Stimulated activated CD4-positive, alpha-beta T cell treated with anti-CD3 and anti-CD28 coated beads, Interleukin-15, amount 100 ng/mL, for 48 hours (primary cell): Measurements from ENCODE around the gene SCN3A.

Experiments used
- DNase-seq, 2 donors: peaks; one replicate each; pipeline ENCODE4 v3.0.0-alpha.2; 2020; ENCODE audit warnings: low read depth in 2 of 2

The SCN3A gene

DNA sequence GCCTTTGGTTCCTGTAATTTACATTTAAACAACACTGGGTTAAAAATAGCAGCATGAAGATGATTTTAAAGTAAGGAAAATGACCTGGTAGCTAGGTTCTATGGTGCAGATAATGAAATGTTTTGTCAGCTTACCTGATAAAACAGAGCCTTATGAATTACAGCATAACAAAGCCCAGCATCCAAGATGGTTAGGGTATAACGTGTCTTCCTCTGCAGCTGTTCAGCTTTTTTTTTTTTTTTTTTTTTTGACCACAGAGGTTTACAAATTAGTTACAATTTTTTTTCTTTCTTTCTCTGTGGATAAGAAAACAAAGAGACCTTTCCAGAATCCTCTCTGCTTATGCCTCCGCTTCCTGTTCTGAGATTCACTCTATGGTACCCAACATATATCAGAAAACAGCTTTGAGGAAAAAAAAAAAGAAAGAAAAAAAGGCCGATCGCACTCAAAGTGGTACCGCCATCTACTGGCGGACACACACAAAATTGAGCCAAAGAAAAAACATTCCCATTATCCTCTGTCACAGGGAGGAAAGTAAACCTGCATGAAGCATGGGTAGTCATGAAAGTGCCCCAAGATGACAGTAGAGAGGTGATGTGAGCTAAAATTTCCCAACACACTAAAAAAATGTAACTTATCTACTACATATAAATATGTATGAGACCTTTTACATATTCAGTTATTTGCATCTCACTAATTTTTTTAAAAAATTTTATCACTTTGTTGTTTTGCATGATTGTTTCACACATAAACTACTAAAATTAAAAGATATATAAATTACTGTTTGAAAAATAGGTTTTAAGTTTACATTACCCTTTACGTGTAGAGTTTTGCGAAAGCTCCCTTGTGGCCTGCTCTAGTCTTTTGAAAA is at the start of gene SCN3A:
Gene SCN3A (minus strand): TSS at position 362 of the 871 bp plus-strand sequence. CDS start 27,656 bp downstream, outside the sequence.
- DNase-seq, result no peak

DNA sequence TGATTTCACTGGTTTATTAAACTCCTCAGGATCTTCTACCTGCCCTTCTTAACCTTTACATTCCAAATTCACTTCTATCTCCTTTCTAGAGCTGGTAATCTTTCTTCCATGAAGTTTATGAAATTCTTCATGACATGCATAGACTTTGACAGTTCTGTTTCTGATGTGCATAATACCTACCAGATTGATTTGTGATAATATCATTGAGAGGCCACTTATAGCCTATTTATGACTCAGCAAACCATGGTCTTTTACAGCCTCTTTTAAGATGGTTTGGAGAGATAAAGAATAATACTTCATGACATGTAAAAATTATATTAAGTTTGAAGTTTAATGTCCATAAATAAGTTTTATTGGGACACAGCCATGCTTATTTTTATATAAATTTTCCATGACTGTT is 49.3 kb upstream of the SCN3A start:
- DNase-seq, result no peak

DNA sequence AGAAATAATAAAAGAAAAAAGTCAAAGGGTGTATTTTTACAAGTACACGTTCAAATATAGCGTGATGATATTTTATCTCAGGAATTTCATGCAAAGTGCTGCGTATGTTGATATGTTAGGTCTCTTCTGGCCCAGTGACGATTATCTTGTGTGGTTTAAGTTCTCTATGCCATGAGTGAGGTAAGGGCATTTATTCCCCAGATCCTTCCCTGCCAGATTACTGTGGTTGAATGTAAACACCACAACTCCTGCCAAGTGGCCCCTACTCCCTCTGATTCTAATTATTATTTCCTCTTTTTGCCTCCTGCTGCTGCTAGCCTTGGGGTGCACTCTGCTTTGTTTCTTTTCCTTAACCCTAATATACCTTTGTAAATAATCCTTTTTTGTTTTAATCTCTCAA is 47.5 kb upstream of the SCN3A start:
- no peak for DNase-seq

DNA sequence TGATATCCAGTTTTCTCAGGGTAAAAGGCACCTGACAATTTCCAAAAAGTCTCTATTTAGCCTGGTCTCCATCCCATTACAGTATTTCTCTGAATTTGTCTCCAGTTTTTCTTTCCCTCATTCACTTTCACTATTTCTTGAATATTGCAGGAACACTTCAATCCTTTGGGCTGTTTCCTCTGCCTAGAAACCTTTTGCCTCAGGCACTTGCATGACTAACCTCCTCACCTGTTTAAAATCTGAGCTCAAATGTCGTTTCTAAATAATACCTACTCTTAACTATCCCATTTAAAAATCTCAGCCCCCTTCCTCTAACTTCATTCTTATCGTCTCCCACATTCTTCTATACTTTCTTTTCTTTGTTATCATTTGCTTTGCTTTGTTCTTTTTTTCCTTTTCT is 44.4 kb upstream of the SCN3A start:
- DNase-seq, result no peak

DNA sequence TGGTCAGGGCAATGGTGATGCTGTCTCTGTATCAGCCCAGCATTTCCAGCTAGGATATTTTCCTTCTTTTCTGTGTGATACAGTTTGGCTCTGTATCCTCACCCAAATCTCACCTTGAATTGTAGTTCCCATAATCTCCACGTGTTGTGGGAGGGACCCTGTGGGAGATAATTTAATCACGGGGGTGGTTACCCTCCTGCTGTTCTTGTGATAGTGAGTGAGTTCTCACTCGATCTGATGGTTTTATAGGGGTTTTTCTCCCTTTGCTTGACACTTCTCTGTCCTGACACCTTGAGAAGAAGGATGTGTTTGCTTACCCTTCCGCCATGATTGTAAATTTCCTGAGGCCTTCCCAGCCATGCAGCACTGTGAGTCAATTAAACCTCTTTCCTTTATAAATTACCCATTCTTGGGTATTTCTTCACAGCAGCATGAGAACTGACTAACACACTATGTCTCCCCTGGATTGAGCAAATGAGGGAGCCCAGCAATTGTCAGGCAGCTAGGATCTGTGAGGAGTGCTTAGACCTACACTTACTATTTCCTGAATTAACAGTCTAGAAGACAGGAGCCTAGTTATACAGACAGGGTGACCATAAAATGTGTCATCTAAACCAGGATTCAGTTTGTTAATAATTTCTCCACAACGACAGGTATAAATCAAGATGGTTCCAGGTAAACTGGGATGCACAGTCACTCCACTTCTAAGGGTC is 41.4 kb upstream of the SCN3A start:
- no peak for DNase-seq

DNA sequence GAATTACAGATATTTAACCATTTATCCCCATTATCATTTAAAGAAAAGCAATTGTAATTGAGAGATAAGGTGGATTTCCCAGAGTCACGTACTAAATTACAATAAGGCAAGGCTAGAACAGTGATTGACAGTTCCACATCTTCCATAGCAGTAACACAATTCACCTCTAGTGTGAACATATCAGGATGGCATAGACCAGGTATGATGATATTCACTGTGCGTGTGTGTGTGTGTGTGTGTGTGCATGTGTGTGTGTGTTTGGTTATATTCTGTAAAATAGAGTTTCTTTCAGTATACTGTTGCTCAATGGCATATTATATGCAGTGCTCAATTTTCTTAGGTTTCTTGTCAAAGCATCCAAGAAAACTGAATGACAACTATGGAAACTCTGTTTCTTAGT is 37.1 kb upstream of the SCN3A start:
- DNase-seq, result no peak

DNA sequence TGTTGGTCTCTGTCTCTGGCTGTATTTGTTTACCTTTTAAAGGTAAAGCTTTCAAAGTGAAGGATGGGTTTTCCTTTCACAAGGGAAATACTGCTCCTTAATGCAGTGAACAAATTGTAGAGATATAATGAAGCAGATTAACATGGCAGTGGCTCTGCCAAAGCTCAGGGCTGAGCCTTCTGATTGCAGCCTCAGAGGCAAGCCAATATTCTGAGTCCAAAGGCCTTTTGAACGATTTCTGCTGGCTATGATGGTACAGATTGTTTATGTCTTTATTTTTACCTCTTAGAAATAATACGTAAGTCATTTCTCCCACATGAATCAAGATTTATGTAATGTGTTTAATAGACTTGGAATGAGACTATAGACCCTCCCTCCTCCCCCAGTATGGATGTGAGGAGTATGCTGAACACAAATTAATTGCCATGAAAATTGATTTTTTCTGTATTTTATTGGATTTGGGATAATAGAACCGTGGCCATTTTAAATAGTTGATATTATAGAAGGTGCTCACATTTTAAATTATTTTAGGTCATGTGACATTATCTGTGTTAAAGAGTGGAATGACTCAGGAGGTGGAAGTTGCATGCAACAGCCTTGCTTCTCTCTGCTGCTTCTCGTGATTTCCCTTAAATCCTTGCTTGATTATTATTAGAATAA is 36.1 kb upstream of the SCN3A start:
- no peak for DNase-seq

DNA sequence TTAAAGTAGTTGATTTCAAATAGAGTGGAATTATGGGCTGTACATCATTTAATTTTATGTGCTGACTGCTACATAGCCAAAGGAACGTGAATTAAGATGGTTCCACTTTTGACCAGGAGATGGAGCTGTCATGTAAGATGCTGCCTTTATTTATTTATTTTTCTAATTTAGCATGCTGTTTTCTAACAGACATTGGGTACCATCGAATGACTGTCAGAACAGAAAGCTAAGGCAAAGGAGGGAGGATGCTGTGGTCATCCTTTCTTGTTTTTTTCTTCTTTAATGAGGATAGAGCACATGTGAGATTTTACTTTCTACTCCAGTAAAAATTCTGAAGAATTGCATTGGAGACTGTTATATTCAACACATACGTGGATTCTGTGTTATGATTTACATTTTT is 35.4 kb upstream of the SCN3A start, which contains the start of gene SCN2A:
Gene SCN2A (plus strand): TSS at position 185 of the 400 bp plus-strand sequence. CDS start 56,410 bp downstream, outside the sequence.
- DNase-seq, result no peak

DNA sequence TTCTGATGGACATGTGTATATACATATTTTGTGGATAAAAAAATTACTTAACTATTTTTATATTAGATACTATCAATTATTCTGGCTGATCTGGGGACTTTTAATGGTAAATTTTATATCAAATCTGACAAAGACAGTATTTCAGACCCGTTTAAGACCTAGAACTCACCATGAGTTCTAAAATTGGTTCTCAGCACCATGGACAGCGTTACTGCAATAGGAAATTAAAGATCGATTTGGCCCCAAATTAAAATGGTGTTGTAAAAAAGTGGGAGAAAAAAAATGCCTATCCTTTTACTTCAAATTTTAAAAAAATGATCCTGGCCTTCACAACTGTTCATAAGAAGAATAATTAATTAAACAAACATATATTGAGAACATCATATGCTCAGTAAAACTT is 34.4 kb upstream of the SCN3A start:
- DNase-seq, result no peak

DNA sequence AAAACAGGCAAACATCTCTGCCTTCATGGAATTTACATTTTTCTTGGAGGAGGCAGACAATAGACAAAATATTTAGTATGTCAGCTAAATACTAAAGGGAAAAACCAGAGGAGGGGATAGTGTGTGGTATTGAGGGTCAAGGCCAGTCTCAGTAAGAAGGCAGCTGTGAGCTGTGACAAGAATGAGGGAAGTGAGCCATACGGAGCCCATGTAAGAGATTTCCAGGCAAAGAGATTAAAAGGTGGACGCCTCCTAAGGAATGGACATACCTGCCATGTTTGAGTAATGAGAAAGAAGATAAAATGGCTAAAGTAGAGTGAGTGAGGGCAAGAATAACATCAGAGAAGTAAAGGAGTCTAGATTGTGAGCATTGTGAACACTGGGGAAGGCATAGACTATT is 33.2 kb upstream of the SCN3A start:
- no peak for DNase-seq

DNA sequence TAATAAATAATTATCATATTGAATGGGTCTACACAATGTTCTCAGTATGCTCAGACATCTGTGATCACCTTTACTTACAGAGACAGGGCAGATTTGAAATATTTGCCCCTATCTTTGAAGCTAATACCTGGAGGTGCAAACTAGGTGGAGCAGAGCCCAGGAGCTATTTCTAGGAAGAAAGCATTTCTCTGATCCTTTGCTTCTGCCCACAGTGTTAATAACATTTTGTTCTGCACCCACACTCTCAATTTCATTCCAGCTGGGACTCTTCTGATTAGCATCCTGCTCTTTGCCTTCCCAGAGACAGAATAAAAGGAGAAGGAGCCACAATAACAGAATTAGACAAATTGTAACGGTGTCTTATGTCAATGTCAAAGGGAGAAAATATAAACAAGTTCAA is 23.7 kb upstream of the SCN3A start:
- no peak for DNase-seq

DNA sequence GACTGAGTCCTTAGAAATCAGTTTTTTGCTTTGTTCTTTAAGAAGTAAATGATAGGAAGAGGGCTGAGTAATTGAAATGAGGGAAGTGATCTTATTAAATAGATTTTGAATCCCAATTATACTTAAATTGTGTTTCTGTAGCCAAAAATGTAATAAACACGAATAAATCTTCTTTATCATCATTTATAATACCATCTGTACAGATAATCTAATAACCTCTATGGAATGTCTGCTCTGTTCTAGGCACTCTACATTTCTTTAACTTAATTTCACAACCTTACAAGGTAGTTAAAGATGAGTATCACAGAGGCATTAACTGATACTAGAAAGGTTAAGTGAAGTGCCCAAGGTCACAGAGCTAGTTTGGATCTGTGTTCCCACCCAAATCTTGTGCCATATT is 21.1 kb upstream of the SCN3A start:
- no peak for DNase-seq

DNA sequence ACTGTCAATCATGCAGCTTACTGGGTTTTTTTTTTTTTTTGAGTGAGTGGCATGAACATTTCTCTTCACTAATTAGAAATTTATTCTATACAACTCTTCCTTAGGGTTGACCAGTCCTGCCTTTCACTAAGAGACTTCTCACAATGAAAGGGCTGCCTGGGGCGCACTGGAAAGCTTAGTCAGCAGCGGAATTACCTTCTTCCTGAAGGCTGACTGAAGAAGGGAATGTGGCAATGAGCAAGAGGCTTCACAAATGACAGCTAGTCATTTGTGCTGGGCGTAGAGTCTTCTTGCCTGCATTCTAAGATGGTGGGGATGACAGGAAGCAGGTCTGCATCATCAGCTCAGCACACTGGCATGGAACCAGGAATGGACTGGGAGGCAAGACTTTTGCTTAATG is 15.6 kb upstream of the SCN3A start:
- no peak for DNase-seq

DNA sequence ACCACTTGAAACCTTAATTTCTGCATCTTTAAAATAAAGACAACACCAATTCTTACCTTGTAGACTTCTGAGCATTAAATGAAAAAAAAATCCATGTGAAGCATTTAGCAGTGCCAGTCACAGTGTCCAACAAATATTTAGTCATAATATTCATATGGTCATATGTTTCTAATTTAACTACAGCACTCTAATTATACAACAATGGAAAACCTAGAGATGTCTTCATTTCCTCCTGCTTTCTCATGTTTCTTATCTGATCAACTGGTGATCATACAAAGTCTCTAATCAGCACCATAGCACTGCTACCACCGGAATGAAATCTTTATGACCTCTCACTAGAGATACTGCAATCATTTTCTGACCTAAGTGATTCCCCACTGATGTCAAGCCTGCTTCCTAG is 10.2 kb upstream of the SCN3A start:
- DNase-seq, result no peak

DNA sequence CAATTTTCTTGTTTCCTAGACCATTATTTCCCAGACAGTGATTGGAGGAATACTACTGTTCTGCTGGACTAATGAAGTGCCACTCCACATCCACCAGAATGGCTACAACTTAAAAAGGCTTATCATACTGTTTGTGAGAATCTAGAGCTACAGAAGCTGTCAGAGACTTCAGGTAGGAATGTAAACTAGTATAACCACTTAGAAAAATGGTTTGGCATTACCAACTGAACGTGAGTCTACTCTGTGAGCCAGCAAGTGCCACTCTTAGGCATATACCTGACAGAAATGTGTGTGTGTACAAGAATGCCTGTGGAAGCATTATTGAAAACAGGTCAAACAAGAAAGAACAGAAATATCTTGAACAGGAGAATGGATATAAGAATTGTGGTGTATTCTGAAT is 4.2 kb upstream of the SCN3A start:
- no peak for DNase-seq

DNA sequence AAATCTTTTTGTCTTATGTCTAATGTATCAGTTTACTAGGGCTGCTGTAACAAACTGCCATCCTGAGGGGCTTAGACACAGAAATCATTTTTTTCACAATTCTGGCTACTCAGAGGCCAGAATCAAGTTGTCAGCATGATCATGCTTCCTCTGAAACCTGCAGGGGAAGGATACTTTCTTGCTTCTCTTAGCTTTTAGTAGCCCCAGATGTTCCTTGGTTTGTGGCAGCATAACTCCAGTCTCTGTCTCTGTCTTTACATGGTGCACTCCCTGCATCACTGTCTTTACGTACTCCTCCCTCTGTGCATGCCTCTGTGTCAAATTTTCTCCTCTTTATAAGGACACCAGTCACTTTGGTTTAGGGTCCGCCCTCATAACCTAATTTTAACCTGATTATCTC is 2.0 kb upstream of the SCN3A start:
- no peak for DNase-seq

DNA sequence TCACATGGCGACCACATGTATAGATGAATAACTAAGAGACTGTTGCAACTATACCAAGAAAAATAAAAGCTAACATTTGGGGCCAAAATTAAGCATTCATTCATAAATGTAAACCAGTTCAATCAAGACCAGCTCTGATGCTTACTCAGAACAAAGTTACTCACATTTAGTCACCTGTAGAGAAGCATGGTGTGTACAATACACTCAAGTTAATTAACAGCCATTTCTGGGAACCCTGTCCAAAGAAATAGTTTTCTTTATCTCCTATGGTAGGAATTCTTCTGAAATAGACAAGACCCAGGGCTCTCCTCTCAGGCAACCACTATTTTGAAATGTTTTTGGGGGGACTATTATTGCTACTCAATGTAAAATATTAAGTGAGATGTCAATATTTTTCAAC is 1.6 kb downstream of the SCN3A start:
- no peak for DNase-seq

DNA sequence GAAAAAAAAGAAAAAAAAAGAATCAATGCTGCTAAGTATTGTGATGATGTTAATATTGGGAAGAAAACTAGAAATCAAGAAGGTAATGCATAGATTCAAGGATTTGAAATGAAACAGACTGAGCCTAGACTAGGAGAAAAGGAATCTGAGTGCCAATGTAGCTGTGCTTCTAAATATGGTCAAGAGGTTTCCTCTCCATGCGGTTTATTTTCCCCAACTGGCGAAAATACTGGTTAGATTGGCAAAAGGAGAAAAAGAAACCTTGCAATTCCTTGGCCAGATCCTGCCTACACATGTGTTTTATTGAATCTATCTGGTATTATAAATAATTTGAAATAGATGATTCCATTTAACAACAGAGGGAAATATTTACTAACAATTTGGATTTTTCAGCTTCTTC is 5.7 kb downstream of the SCN3A start:
- no peak for DNase-seq

DNA sequence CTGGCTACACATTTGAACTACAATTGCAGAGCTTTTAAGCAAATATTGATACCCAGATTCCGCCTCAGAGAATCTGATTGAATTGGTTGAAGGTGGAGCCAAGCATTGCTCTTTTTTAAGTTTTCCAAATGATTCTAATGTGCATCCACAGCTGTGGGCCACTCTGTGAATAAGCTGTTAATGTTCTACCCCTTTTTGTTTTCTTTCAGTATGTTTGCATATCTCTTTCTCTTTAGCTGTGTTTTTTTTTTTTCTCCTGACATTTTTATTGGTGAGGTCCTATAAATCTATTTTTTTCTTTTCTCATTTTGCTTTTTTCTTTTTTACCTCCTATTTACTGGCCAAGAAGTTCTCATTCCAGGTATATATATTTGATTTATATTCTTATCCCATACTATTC is 6.5 kb downstream of the SCN3A start:
- DNase-seq, result no peak

DNA sequence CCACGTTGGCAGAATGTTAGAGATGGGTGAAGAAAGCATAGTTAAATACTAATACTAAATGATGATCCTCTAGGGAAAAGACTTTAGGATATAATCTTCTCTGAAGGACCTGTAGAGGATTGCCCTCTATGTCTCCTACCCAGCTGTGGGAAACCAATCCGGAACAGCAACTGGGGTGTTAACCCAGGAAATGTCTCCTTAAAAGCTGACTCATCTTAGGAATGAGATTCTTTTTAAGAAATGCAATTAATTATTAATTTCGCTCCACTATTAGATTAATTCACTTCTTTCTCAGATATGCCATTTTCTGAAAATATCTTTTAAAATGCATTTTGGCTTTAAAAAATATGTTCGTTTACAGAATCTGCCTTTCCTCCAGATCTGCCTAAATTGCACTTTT is 7.4 kb downstream of the SCN3A start:
- DNase-seq, result no peak

DNA sequence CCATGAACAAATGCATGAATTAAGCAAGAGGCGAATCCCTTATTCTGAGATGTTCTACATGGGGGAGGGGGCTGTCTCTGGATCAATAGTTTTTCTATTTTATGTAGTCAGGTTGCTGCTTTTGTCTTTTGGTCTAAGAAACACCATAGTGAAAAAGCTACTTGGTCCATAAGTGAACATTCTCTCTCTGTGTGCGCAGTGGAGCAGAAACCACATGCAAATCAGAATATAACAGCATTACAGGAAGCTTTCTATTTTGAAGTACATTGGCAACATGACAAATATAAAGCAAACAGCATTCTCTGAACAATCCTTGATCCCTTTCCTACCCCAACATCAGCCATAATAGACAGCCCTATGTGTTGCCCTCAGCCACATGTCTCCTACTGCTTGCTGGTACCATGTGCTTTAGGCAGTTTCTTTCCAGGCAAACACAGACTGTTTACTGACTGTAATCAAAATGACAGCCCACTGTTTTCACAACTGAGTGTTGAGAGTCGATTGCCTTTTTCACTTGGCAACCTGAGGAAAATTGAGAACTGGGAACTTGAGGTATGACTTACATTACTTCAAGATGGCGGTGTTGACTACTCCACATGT is 10.6 kb downstream of the SCN3A start:
- no peak for DNase-seq

DNA sequence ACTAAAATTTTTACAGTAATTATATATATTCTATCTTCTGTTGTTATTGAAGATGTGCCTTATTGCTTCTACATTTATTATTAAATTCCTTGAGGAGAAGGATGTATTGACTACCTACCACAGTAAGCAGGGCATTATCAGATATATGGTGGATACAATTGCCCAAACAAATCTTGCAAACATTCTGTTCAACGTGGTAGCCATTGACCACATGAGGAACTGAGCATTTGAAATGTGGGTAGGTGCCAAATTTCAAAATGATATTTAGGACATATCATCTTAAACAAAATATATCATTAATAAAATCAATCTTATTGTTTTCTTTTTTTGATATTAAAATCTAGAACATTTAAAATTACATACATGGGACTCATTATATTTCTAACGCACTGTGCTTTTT is 11.1 kb downstream of the SCN3A start:
- no peak for DNase-seq
